GM21737 (cell line): ENCODE data around the gene COL6A3.
"Not testable (repeated sequence)": the region's sequence is repeated elsewhere in the genome, so short reads cannot be mapped to it uniquely, and the experiment has no call there.

Experiments
- ATAC-seq: cut with Tn5 transposase; IDR thresholded peaks from one replicate; pipeline ENCODE4 v1.9.1; 2021; ENCODE audit warnings: mild to moderate bottlenecking, moderate library complexity; ENCODE audit not compliant: unreplicated experiment

The COL6A3 gene

GRCh38 chr2:237321746-237322145 lies 92.2 kb downstream of the COL6A3 start:
- no peak for ATAC-seq

DNA sequence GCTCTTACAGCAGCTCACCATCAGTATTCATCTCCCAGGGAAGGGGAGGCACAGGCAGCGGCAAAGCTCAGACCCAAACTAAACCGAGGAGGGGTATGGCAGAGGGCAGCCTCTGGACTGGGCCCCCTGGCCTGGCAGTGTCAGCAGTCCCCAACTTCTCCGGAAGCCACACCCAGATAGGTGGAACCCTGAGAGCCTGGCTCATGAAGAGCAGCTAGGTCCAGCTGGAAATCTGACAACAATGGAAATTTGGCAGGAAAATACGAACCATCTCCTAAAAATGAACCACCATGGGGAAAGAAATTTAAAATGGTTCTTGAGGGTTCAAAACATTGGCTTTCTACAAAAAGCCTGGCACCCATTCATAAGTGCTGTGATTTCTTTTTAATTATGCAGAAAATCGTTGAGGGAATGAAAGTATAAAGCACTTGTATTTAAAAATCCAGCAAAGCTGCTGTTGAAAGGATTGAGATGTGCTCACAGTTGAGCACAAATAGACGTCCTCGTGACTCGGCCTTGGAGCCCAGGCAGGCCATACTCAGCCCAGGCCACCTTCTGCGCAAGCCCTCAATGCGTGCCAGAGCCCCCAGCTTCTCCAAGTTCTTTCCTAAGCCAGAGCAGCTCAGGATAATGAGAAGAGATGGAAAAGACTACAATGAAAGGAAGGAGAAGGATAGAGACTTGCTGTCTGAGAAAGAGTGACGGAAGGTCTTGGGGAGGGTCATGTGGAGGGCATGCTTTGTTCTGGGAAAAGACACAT lies 93.0 kb downstream of the COL6A3 start:
- no peak for ATAC-seq

- ATAC-seq: no peak
Measured at GRCh38 chr2:237319887-237320286, 94.1 kb downstream of the COL6A3 start.

DNA sequence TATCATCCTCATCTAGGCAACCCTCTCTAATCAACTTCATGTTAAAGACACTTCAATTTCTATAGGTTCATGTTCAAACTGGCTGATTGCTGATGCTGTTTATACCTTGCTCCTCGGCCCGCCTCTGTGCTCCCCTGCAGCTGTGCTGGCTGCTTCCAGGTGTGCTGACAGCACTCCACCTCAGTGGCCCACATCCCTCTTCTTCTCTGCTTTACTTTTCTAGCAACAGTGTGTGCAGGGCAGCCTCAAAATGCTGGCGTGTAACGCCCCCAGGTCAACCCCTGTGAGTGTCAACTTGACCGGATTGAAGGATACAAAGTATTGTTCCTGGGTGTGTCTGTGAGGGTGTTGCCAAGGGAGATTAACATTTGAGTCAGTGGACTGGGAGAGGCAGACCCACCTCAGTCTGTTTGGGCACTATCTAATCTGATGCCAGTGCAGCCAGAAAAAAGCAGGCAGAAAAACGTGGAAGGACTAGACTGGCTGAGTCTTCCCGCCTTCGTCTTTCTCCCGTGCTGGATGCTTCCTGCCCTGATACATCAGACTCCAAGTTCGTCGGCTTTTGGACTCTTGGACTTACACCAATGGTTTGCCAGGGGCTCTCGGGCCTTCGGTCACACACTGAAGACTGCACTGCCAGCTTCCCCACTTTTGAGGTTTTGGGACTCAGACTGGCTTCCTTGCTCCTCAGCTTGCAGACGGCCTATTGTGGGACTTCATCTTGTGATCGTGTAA lies 94.7 kb downstream of the COL6A3 start:
- no peak for ATAC-seq

GRCh38 chr2:237316339-237316738 lies 97.6 kb downstream of the COL6A3 start:
- no peak for ATAC-seq

DNA sequence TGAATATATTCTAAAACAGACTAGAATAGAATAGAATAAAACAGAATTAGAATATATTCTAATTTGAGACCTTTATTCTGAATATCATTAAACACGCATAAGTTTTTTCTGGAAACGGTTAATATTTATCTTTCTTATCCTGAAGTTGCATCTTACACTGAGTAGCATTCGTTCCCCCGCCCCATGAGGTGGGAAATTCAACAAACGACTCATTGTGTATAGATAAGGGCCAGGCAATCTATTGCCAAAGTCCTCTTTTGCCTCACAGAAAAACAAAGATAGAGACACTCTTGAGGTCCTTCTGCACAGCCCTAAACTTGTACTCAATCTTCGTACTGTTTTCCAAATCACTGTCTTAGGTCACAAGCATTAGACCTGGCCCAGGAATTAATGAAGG lies 98.1 kb downstream of the COL6A3 start:
- no peak for ATAC-seq

- ATAC-seq: no peak
Measured at GRCh38 chr2:237315170-237315828, 98.7 kb downstream of the COL6A3 start.

GRCh38 chr2:237314681-237315080 lies 99.3 kb downstream of the COL6A3 start:
- ATAC-seq: no peak

DNA sequence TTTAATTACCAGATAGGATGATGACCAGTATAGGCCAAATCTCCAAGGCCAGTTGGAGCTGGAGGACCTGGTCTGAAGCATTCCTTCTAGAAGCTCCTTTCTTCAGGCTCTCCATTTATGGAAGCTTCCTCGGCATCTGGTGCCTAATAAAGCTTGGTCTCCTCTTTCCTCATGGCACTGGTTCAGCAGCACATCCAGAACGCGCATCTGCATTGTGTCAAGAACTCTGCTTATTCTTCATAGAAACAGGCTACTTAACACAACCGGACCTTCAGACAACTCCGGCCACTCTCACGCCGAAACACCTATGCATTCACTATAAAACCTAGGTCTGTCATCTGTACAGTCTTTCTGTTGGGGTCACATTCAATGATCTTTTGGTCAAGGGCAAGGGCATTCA lies 99.8 kb downstream of the COL6A3 start:
- ATAC-seq: no peak

- ATAC-seq: no peak
Measured at GRCh38 chr2:237312021-237312755, 101.8 kb downstream of the COL6A3 start.

DNA sequence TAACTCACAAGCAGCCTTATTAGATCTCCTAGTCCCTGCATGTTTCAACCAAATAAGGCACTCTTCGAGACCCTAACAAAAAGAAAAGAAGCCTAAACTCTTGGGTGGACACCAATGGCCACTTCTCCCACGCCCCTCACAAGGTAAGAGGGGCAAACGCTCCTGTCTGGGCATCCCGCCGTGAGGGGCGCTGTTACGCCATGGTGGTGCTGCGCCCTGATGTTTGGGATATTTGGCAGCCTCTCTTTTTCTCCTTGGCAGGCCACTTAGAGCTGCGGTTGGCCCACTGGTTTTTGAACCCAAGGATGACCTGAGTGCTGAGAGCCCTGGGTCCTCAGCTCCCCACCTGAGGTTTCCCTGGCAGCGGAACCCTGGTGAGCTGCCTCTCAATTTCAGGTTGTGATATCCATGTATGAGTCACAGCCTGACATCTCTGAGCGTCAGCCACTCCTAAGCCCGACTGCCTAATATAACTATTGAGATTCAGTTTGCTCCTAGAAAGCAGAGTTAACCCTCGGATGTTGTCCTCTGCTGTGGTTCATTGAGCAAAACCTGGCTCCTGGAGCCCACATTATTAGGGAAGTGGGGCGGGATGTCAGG lies 103.3 kb downstream of the COL6A3 start:
- no peak for ATAC-seq

DNA sequence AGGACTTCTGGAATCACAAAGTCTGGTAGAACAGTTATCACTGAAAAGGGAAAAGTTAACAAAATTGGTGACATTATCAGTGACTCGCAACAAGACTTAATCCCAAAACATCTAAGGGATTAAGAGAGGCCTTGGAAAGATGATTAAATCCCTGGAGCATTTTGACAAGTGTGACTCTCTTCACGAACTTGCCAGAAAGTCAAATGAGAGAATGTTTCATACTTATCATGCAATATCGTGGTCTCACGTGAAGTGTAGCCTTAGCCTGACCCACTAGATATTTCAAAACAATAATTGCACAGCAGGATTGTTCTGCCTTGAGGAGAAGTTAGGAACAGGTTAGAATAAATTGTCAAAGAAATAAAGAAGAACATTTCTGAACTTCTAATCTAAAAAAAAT lies 104.5 kb downstream of the COL6A3 start:
- no peak for ATAC-seq

- no peak for ATAC-seq
Measured at GRCh38 chr2:237309011-237309410, 105.0 kb downstream of the COL6A3 start.

DNA sequence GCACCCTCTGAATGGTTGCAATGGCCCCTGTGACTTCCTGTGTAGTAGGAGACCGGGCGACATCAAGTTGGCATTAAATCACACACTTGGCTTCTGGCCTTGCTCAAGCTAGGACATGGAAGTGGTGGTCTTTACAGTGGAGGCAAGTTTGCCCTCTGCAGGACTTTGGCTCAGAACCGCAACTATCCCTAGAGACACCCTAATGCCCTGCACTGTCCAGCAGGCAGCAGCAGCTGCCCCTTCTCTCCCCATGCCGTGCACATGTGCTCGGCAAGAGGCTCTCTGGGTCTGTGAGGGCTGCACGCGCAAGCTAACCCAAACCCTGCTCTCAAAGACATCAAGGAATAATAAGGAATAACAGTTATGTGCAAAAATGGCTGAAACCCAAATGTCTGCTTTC lies 106.5 kb downstream of the COL6A3 start:
- no peak for ATAC-seq

DNA sequence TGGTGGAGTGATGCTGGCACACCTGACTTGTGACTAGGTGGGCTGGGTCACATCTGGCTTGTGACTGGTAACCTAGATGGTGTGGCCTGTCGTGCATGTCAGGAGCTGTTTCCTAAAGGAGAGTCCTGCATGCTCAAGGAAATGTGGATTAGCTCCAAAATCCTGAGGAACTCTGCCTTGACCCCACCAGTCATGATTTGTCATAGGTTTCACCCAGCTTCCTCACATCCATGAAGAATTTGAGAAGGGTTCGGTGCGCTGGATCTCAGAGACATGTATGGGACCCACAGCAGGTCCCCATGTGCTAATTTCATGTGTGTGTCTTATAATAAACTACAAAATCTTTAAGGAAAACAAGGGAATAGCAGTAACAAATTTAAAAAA lies 107.2 kb downstream of the COL6A3 start:
- ATAC-seq: no peak

GRCh38 chr2:237306083-237306786 lies 107.7 kb downstream of the COL6A3 start:
- no peak for ATAC-seq

DNA sequence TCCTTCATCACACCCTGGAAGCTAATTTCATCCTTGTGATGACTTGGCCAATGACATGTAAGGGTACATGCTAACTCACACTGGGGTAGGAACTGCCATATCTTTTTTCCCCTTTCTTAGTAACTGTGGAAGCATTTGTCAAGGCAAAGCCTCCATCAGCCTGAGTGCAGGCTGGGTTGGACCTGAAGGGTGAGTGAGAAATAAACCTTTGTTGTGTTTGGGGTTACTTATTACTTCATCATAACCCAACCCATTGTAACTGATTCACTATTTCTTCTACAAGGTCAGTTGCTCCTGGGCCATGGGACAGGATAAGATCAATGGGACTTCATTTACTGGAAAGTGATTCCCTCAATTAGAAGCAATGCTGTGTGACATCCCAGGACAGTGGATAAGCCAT lies 108.4 kb downstream of the COL6A3 start:
- ATAC-seq: no peak

- no peak for ATAC-seq
Measured at GRCh38 chr2:237304763-237305514, 109.0 kb downstream of the COL6A3 start.

- ATAC-seq: not testable (repeated sequence)
Measured at GRCh38 chr2:237303244-237303643, 110.7 kb downstream of the COL6A3 start.

GRCh38 chr2:237301595-237301994 lies 112.4 kb downstream of the COL6A3 start:
- no peak for ATAC-seq
